Stimulated activated naive B cell treated with anti-CD40 and anti-IgM and Interleukin-4, amounts not matched to agents 10 μg/mL and 1 μg/mL and 100 μg/mL, for 72 hours (primary cell): ENCODE results near the gene NEK4.
"Not testable (repeated sequence)": the region's sequence is repeated elsewhere in the genome, so short reads cannot be mapped to it uniquely, and the experiment has no call there.

ENCODE experiments used
- ATAC-seq, 2 donors: fragments of 150-1000 bp; cut with Tn5 transposase; replicated peaks; 2 replicates each; pipeline ENCODE4 v1.10.0; 2021; ENCODE audit warnings: moderate library complexity in 1 of 2
- DNase-seq: peaks from one replicate; pipeline ENCODE4 v3.0.0; 2021
- H3K27ac Mint-ChIP-seq: one replicate; pipeline ENCODE4 v1.8.0; 2022; ENCODE audit warnings: mild to moderate bottlenecking, mixed read lengths
- H3K27me3 Mint-ChIP-seq, 2 donors: one replicate each; pipeline ENCODE4 v1.8.0; 2022; ENCODE audit warnings: mixed read lengths in 2 of 2
- H3K36me3 Mint-ChIP-seq, 2 donors: one replicate each; pipeline ENCODE4 v1.8.0; 2022; ENCODE audit warnings: mixed read lengths in 2 of 2, mild to moderate bottlenecking in 1 of 2
- H3K4me1 Mint-ChIP-seq, 2 donors: one replicate each; pipeline ENCODE4 v1.8.0; 2022; ENCODE audit warnings: mixed read lengths in 2 of 2, mild to moderate bottlenecking in 1 of 2
- H3K4me3 Mint-ChIP-seq, 2 donors: one replicate each; pipeline ENCODE4 v1.8.0; 2022; ENCODE audit warnings: mild to moderate bottlenecking in 2 of 2, mixed read lengths in 2 of 2, moderate library complexity in 1 of 2
- H3K9me3 Mint-ChIP-seq, 2 donors: one replicate each; pipeline ENCODE4 v1.8.0; 2022; ENCODE audit warnings: mixed read lengths in 2 of 2, mild to moderate bottlenecking in 1 of 2

NEK4 gene

DNA sequence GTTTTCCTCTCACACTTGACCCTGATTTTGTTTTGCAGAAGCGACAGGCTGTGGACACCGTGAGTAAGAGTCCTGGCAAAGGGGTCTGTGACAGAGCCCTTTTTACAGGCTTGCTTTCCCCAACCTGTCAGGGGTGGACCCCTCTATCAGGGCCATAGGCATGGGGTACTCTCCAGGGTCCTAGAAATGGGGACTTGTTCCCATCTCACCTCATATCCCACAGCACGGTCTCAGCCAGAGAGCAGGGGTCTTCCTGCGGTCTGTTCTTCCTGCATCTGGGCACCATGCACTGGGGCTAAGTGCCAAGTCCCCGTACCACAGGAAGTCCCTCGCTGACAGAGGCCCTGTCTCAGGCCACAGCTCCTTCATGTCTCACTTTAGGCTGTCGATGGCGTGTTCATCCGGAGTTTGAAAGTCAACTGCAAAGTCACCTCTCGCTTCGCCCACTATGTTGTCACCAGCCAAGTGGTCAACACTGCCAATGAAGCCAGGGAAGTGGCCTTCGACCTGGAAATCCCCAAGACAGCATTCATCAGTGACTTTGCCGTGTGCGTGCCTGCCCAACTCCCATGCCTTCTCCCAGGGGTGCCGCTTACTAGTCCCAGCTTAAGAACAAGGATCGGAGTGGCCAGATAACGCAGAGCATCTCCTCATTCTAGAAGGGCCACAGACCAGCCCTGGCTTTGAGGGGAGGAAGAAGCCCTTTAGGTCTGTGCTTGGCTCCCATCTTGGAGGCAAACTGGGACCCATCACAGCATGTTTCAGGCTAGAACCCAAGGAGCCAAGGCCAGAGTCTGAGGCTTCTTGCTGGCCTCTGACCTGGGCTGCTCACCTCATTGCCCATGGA, 7.4 kb upstream of the NEK4 start:
- H3K9me3 Mint-ChIP-seq, result no peaks in the 10 kb centered on the region
- no peak overlapping the region for H3K4me3 Mint-ChIP-seq
- no peaks in the 10 kb centered on the region for H3K27me3 Mint-ChIP-seq
- DNase-seq (no peak), ATAC-seq (no peak)
- H3K4me1 Mint-ChIP-seq, result peaks cover 17 to 23% of the 10 kb centered on the region in 2 donors
- H3K36me3 Mint-ChIP-seq, result no peaks in the 10 kb centered on the region
- peak overlapping the region; percentile 83 for H3K27ac Mint-ChIP-seq

DNA sequence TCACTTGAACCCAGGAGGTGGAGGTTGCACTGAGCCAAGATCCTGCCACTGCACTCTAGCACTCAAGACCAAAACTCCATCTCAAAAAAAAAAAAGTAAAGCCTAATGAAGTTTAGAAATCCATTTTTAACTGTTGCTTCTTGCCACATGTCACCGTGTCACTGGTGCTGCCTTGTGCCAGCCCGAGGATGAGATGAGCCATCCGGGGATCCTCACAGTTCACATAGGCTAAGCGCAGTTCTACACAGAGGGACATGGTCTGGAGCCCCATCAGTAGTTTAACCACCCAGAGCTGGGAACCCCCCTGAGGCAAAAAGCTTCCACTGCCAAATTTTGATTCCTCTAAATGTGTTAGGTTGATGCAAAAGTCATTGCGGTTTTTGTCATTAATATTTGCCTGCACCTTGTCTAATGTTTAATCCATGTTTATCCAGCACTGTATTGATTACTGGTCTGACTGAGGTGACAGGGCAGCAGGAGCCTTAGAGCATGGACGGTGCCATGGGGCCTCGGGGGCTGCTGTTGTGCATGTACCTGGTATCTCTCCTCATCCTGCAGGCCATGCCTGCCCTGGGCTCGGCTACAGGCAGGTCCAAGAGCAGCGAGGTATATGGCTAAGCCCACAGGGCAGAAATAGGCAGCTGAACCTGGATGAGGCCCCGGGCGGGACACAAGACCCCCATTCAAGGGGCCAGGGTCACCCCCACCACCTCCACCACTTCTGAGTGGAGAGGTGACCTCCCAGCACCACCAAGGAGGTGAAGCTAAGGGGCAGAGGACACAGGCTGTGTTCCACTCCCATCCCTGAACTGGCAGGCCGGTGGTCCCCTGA, 6.6 kb upstream of the NEK4 start, which contains the start of gene ITIH1:
Gene ITIH1, plus strand, starts transcription at position 473 of the 832 bp plus-strand sequence. Its CDS starts 17 bp downstream, at position 490.
- Mint-ChIP-seq H3K9me3 (no peaks in the 10 kb centered on the region), H3K27me3 (no peaks in the 10 kb centered on the region), H3K4me1 (peaks cover 17 to 23% of the 10 kb centered on the region in 2 donors), H3K36me3 (no peaks in the 10 kb centered on the region), H3K27ac (peak within 1 kb of the TSS; percentile 44), H3K4me3 (no peak within 1 kb of the TSS)
- DNase-seq (no peak), ATAC-seq (no peak)

DNA sequence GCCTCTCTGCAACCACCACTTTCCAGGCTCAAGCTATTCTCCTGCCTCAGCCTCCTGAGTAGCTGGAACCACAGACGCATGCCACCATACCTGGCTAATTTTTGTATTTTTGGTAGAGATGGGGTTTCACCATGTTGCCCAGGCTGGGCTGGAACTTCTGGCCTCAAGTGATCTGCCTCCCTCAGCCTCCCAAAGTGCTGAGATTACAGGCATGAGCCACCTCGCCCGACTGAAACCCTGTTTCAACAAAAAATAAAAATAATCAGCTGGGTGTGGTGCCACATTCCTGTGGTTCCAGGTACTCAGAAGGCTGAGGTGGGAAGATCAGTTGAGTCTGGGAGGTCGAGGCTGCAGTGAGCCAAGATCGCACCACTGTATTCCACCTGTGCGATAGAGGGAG, 5.7 kb upstream of the NEK4 start:
- not testable (repeated sequence) for H3K36me3 Mint-ChIP-seq, H3K27me3 Mint-ChIP-seq, ATAC-seq, H3K27ac Mint-ChIP-seq, H3K4me3 Mint-ChIP-seq, DNase-seq, H3K9me3 Mint-ChIP-seq
- peaks cover 17 to 26% of the 10 kb centered on the region in 2 donors for H3K4me1 Mint-ChIP-seq

DNA sequence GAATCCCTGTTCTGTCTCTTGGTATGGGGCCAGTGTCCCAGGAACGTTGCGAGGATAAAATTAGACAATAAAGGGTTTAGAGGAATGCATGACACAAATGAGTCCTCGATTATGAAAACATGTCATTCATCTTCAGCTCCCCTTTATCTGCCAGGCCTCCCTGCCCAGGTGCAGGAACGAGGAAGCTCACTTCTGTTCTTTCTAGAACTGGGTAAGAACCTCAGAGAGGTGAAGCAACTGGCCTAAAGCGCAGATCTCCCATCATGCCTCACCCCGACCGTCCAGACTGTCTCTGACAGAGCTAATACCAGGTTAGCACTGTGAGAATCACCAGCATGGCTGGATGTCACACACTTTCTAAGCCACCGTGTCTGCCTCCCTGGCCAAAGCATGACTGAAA, 5.1 kb upstream of the NEK4 start:
- H3K9me3 Mint-ChIP-seq, result no peaks in the 10 kb centered on the region

DNA sequence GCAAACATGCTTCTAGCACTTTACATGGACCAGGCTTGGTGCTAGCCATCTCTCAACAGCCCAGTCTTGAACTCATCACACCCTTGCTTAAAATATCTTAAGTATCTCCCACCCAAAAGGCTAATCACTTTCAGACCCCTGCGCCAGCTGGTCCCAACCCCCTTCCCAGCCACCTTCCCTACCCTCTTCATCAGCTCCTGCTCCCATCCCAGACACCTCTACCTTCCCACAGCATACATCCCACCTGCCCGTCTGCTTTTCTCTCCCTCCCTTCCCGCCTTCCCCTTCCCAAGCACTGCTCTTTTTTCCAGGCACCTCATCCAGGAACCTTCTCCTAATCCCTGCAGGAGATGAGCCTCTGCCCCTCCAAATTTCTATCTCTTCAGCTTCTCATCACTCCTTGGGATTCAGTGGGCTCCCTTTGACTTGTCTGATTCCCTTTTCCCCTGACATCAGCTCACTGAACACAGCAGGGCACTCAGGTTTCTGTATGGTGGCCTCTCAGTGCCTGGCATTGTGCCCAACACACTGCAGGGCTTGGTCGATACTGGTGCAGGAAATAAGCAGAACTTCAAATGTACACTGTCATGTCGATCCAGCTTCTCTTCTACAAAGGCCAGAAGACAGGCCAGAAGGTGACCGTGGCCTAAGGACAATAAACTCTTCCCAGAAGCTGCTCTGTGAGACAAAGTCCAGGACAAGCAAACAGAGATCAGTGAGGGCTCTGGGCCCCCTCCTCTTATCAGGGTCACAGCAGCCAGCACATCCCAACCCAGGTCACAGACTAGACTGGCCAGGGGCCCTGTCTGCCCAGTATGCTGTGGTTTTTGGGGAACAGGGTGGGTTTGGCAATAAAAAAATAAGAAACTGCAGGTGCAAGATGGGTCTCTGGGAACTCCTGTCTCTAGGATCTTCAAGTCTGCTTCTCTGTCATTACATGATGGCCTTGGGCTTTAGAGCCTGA, 4.4 kb upstream of the NEK4 start:
- Mint-ChIP-seq H3K27ac (no peak overlapping the region), H3K4me3 (no peak overlapping the region)
- no peak for DNase-seq

More for the DNA sequence above, 5.1 kb upstream of the NEK4 start:
- no peaks in the 10 kb centered on the region for H3K36me3 Mint-ChIP-seq
- H3K27me3 Mint-ChIP-seq, result no peaks in the 10 kb centered on the region
- H3K4me1 Mint-ChIP-seq, result peaks cover 19 to 25% of the 10 kb centered on the region in 2 donors
- no peak overlapping the region for H3K4me3 Mint-ChIP-seq
- H3K27ac Mint-ChIP-seq, result peak overlapping the region; percentile 43
- ATAC-seq (no peak), DNase-seq (no peak)

DNA sequence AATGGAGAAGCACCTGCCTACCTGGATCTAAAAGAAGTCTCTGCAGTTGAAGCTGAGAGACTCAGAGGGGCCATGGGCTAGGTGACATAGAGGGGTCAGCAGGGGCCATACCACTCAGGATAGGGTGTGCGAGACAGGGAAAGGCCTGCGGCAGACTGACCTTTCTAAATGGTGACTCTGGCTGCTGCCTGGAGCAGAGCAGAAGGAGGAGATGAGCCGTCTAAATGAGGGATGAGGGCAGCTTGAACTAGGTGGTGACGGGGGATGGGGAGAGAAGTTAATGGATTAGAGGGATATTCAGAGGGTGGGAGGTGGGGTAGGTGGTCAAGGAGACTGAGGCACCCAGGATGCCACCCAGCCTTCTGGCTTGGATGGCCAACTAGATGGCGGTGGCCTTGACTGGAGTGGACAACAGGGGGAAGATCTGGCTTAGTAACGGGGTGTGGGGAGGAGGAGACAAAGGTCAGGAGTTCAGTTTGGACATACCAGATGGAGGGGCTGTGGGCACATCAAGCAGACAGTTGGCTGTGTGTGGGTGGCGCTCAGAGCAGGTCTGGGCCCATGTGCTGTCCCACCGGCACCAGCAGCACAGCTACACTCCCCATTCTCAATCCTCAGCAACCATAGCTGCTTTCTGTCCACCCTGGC, 3.5 kb upstream of the NEK4 start:
- H3K9me3 Mint-ChIP-seq, result no peaks in the 10 kb centered on the region
- no peaks in the 10 kb centered on the region for H3K27me3 Mint-ChIP-seq
- no peak overlapping the region for H3K4me3 Mint-ChIP-seq
- H3K4me1 Mint-ChIP-seq, result peaks cover 21 to 26% of the 10 kb centered on the region in 2 donors
- H3K27ac Mint-ChIP-seq, result no peak overlapping the region
- H3K36me3 Mint-ChIP-seq, result no peaks in the 10 kb centered on the region
- no peak for DNase-seq
- no peak for ATAC-seq

More for the DNA sequence above, 4.4 kb upstream of the NEK4 start:
- no peak for ATAC-seq
- H3K36me3 Mint-ChIP-seq, result no peaks in the 10 kb centered on the region
- H3K27me3 Mint-ChIP-seq, result no peaks in the 10 kb centered on the region
- H3K4me1 Mint-ChIP-seq, result peaks cover 19 to 25% of the 10 kb centered on the region in 2 donors
- no peaks in the 10 kb centered on the region for H3K9me3 Mint-ChIP-seq

DNA sequence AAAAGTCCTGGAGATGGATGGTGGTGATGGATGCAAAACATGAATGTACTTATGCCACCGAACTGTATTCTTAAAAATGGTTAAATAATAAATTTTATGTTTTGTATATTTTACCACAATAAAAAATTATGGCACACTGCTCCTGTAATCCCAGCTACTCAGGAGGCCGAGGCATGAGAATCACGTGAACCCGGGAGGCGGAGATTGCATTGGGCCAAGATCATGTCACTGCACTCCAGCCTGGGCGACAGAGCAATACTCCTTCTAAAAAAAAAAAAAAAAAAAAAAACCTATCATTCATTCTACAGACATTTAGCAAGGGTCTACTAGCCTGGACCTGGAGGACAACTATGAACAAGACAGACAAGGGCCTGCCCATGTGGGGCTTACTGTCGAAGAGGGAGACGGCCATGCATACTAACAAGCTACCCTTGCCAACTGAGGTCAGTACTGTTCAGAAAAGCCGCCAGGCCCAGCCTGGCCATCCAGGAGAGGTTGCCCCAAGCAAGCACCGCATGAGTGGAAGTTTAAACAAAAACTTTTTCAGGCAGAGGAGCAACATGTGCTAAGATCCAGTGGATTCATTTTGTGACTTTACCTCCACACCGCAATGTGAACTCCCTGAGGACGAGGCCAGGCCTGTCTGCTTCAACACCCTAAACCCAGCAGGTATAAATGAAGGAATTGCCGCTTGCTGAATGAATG, 2.8 kb upstream of the NEK4 start:
- Mint-ChIP-seq H3K27ac (no peak overlapping the region), H3K9me3 (no peaks in the 10 kb centered on the region), H3K36me3 (no peaks in the 10 kb centered on the region), H3K27me3 (no peaks in the 10 kb centered on the region), H3K4me1 (peaks cover 17 to 22% of the 10 kb centered on the region in 2 donors), H3K4me3 (no peak overlapping the region)
- ATAC-seq, result no peak
- DNase-seq, result no peak

DNA sequence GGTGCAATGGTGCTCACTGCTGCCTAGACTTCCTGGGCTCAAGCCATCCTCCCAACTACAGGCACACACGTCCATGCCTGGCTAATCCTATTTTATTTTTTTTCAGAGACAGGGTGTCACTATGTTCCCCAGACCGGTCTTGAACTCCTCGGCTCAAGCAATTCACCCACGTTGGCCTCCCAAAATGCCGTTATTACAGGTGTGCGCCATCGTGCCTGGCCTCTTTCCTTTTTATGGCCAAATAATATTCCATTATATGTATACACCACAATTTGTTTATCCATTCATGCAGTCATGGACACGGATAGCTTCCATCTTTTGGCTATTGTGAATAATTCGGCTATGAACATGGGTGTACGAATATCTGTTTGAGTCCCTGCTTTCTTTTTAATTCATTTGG, 962 bp upstream of the NEK4 start:
- no peaks in the 10 kb centered on the region for H3K36me3 Mint-ChIP-seq
- H3K27me3 Mint-ChIP-seq, result no peaks in the 10 kb centered on the region
- ATAC-seq (no peak), DNase-seq (no peak)
- H3K27ac Mint-ChIP-seq, result peak overlapping the region; percentile 88
- H3K4me3 Mint-ChIP-seq, result peak overlapping the region; percentile 79 to 87
- peaks cover 13 to 20% of the 10 kb centered on the region in 2 donors for H3K4me1 Mint-ChIP-seq
- no peaks in the 10 kb centered on the region for H3K9me3 Mint-ChIP-seq

DNA sequence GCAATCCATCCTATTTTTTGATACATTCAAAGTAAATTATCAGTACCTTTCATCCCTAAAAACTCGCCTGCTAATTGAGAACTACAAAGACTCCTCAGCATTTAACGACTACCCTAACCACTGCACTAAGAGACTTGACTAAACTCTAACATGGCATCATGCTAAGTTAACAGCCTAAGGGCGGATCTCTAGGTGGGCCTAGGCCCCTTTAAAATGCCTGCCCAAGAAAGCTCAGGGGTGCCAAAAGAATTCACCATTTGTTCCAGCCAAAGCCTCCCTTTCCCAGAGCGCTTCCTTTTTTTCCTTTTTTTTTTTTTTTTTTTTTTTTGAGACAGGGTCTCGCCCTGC, 568 bp upstream of the NEK4 start:
- H3K4me3 Mint-ChIP-seq, result peak overlapping the region; percentile 79 to 87
- peak overlapping the region; percentile 94 for H3K27ac Mint-ChIP-seq
- H3K27me3 Mint-ChIP-seq, result no peaks in the 10 kb centered on the region
- DNase-seq (no peak), ATAC-seq (peak; percentile 23 to 29)
- H3K4me1 Mint-ChIP-seq, result peaks cover 13 to 20% of the 10 kb centered on the region in 2 donors
- no peaks in the 10 kb centered on the region for H3K36me3 Mint-ChIP-seq
- H3K9me3 Mint-ChIP-seq, result no peaks in the 10 kb centered on the region

DNA sequence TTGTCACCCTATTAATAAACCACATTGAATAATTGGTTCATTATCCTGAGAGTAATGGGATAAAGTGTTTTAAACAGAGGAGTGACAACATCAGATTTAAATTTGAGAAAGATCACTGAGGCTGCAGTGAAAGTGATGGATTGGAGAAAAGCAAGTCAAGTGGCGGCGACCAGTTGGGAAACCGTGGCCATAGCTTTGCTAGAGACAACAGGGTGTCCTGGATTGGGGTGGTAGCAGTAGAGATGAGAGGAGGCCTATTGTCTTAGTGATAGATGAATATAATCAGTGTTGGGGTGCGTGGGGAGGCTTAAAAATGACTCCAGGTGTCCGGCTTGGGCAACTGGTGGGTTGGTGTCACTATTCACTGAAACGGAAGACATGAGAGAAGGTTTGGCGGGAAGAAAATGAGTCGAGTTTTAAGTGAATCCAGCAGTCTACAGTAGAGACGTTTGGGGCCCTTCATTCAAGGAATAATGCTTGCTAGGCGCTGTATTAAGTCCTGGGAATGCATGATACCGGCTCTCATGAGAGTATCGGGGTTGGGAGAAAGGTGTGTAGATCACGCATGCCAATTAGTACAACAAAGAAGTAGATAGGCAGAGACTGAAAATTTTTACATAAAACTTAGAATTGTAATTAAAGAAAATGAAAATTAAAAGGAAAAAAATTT, 819 bp downstream of the NEK4 start:
- peak overlapping the region; percentile 78 for H3K27ac Mint-ChIP-seq

DNA sequence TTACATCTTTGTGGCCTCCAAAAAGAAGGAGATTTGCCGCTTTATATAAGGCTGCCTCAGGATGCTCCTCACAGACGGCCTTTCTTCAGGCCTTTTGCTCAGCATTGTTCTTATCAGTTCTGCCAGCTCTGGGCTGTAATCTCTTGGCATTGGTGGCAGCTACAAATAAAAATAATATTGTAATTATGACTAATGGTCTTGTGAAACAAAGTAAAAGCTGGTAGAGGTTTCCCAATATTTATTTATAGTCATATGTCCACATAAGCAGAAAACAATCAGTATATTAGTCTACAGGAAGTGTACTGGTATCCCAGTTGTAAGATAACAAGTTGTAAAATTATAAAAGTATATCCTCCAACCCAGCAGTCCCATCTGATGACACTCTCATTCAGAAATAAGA, 7.3 kb downstream of the NEK4 start:
- DNase-seq (no peak), ATAC-seq (no peak)
- Mint-ChIP-seq H3K4me1 (no peaks in the 10 kb centered on the region), H3K9me3 (no peaks in the 10 kb centered on the region), H3K4me3 (no peak overlapping the region), H3K36me3 (peaks cover 18 to 35% of the 10 kb centered on the region in 2 donors), H3K27me3 (no peaks in the 10 kb centered on the region), H3K27ac (no peak overlapping the region)

More for the DNA sequence above, 819 bp downstream of the NEK4 start:
- Mint-ChIP-seq H3K4me3 (peak overlapping the region; percentile 79 to 87), H3K36me3 (no peaks in the 10 kb centered on the region), H3K27me3 (no peaks in the 10 kb centered on the region), H3K4me1 (peaks cover 13 to 20% of the 10 kb centered on the region in 2 donors), H3K9me3 (no peaks in the 10 kb centered on the region)
- ATAC-seq, result no peak
- DNase-seq, result no peak

DNA sequence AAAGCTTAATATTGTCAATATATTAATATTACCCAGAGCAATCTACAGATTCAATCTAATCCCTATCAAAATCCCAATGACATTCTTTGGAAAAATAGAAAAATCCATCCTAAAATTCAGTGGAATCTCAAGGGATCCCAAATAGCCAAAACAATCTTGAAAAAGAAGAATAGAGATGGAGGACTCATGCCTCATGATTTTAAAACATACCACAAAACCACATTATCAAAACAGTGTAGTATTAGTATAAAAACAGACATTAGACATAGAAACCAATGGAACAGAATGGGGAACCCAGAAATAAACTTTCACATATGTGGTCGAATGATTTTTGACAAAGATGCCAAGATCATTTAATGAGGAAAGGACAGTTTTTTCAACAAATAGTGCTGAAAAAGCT, 14.6 kb downstream of the NEK4 start:
- no peak for ATAC-seq
- Mint-ChIP-seq H3K9me3 (no peaks in the 10 kb centered on the region), H3K4me1 (peaks cover 0 to 6% of the 10 kb centered on the region in 2 donors), H3K36me3 (peaks cover 41 to 66% of the 10 kb centered on the region in 2 donors), H3K27me3 (no peaks in the 10 kb centered on the region), H3K27ac (no peak overlapping the region), H3K4me3 (no peak overlapping the region)
- no peak for DNase-seq
